ENCODE results near the gene MGMT.

The MGMT gene

DNA sequence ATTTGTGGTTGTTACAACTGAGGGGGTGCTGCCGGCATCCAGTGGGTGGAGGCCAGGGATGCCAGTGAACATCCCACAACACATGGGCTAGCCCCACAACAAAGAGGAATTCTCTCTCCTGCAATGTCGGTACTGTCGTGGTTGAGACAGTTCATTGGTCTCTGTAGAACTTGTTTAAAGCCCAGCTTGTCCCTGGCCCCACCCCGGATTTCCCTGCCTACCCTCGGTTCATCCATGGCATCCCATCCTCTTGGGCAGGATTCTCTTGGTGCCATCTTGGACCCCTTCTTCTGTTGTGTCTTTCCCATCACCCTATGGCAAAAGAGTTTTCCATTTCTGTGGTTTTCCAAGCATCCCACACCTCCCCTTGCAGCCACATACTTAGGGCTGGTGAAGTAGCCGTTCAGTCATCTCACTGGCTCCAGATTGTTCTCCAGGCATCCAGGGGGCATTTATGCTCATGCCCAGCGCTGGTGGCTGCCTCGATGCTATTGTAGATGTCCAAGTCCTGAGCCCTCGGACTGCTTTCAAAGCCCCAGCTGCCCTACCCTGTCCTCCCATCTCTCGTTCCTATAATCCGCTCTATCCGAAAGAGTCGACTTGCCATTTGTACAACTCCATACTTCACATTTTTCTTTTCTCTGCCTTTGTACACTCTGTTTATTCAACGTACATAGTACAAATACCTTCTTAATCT lies 39.2 kb downstream of the MGMT start:
- H3K9me3 ChIP-seq (ENCODE audit: severe bottlenecking), result no peaks in the 10 kb centered on the region
- H3K27ac ChIP-seq, result no peak overlapping the region
- no peak overlapping the region for H3K4me3 ChIP-seq (ENCODE audit: low read depth, low read length)
- H3K27me3 ChIP-seq (ENCODE audit: insufficient read depth, low read depth, severe bottlenecking), result no peaks in the 10 kb centered on the region
- TF ChIP-seq, protein P1, sequence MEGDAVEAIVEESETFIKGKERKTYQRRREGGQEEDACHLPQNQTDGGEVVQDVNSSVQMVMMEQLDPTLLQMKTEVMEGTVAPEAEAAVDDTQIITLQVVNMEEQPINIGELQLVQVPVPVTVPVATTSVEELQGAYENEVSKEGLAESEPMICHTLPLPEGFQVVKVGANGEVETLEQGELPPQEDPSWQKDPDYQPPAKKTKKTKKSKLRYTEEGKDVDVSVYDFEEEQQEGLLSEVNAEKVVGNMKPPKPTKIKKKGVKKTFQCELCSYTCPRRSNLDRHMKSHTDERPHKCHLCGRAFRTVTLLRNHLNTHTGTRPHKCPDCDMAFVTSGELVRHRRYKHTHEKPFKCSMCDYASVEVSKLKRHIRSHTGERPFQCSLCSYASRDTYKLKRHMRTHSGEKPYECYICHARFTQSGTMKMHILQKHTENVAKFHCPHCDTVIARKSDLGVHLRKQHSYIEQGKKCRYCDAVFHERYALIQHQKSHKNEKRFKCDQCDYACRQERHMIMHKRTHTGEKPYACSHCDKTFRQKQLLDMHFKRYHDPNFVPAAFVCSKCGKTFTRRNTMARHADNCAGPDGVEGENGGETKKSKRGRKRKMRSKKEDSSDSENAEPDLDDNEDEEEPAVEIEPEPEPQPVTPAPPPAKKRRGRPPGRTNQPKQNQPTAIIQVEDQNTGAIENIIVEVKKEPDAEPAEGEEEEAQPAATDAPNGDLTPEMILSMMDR (IDR thresholded peaks at IDR 0.05; ENCODE audit: low read depth, low read length), result no peak
- no peak for DNase-seq
- no peaks in the 10 kb centered on the region for H3K36me3 ChIP-seq

DNA sequence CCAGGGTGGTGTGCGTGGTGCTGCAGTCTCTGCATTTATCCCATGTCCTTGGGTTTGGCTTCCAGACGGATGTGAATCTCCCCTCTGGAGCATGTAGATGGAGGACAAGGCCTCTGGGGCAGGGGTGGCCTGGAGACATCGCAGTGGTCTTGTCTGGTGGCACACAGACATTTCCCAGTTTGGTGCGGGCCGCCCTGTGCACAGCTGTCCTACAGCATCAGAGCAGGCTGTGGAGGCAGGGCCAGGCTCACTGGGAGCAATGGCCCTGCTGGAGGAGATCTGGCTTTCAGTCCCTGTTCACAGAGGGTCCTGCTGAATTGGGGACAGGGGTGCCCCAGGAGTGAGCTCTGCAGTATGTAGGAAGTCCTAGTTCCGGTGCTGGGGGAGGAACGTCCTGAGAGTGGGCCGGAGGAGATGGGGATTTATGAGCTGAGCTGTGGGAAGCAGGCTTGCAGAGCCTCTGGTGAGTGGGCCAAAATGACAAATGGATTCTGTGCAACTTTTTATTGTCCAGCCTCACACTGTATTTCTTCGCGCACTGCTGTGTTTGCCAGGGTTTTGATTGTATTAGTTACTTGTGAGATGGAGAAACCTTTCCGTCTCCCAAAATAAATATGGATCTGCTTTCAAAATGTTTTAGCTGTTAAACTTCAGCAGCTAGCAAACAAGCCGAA lies 40.3 kb downstream of the MGMT start:
- no peaks in the 10 kb centered on the region for H3K36me3 ChIP-seq
- H3K4me3 ChIP-seq (ENCODE audit: low read depth, low read length), result no peak overlapping the region
- DNase-seq, result no peak
- TF ChIP-seq, protein P1 (IDR thresholded peaks at IDR 0.05; ENCODE audit: low read depth, low read length), result no peak
- no peaks in the 10 kb centered on the region for H3K27me3 ChIP-seq (ENCODE audit: insufficient read depth, low read depth, severe bottlenecking)
- no peak overlapping the region for H3K27ac ChIP-seq
- no peaks in the 10 kb centered on the region for H3K9me3 ChIP-seq (ENCODE audit: severe bottlenecking)

DNA sequence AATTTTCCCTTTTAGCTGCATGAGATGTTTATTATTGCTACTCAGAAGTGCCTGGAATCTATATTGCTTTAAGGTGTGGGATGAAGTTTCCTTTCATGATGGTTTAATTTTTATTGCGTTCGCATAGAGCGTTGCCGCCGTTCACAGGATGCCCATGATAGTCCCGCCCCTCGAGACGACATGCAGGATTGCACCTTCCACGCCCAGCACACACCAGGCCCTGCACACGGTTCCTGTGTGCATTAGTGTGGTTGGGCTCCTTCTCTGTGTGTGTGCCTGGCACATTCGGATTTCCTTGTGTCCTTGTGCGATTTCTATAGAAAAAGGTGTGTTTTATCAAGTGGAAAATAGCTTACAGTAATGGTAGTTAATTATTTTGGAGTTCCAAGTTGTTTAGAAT lies 42.1 kb downstream of the MGMT start:
- no peaks in the 10 kb centered on the region for H3K27me3 ChIP-seq (ENCODE audit: insufficient read depth, low read depth, severe bottlenecking)
- TF ChIP-seq, protein P1 (IDR thresholded peaks at IDR 0.05; ENCODE audit: low read depth, low read length), result no peak
- H3K4me3 ChIP-seq (ENCODE audit: low read depth, low read length), result no peak overlapping the region
- no peaks in the 10 kb centered on the region for H3K36me3 ChIP-seq
- no peak for DNase-seq
- H3K27ac ChIP-seq, result no peak overlapping the region
- H3K9me3 ChIP-seq (ENCODE audit: severe bottlenecking), result no peaks in the 10 kb centered on the region

DNA sequence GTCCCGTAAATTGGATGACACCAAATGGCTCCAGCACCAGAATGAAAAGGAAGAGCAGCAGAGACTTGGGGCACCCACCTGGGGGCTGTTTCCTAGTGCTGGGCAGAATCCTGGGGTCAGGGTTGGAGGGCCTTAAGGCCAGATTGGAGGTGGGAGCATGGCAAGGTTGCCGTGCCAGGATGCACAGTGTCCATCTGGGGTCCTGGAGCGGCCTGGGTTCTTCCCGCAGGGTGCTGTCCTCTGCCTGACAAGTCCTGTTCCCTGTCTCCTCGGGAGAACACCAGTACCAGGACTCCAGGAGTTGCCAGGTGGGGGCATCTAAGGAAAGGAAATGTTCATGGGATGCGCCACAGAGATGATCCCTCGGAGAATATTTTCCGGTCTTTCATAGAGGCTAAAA lies 42.8 kb downstream of the MGMT start:
- Histone ChIP-seq H3K4me3 (ENCODE audit: low read depth, low read length) (no peak overlapping the region), H3K36me3 (no peaks in the 10 kb centered on the region), H3K9me3 (ENCODE audit: severe bottlenecking) (no peaks in the 10 kb centered on the region), H3K27ac (no peak overlapping the region), H3K27me3 (ENCODE audit: insufficient read depth, low read depth, severe bottlenecking) (no peaks in the 10 kb centered on the region)
- TF ChIP-seq, protein P1 (IDR thresholded peaks at IDR 0.05; ENCODE audit: low read depth, low read length), result no peak
- DNase-seq, result no peak

DNA sequence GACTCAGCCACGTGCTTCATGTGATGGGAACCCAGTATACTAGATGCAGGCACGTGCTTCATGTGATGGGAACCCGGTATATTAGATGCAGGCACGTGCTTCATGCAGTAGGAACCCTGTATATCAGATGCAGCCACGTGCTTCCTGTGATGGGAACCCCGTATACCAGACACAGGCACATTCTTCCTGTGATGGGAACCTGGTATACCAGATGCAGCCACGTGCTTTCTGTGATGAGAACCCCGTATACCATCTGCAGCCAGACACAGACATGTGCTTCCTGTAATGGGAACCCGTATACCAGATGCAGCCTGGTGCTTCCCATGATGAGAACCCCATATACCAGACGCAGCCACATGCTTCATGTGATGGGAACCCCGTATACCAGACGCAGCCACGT lies 44.0 kb downstream of the MGMT start:
- Histone ChIP-seq H3K27ac (no peak overlapping the region), H3K4me3 (ENCODE audit: low read depth, low read length) (no peak overlapping the region), H3K27me3 (ENCODE audit: insufficient read depth, low read depth, severe bottlenecking) (no peaks in the 10 kb centered on the region), H3K9me3 (ENCODE audit: severe bottlenecking) (no peaks in the 10 kb centered on the region), H3K36me3 (no peaks in the 10 kb centered on the region)
- no peak for DNase-seq
- TF ChIP-seq, protein P1 (IDR thresholded peaks at IDR 0.05; ENCODE audit: low read depth, low read length), result no peak
